ENCODE measurements around the gene SLC13A2. TPM values are rescaled to one million over a fixed set of nuclear protein-coding genes. Genes with fewer than 3 reads are reported as not detected.
"Not testable (repeated sequence)": the region's sequence is repeated elsewhere in the genome, so short reads cannot be mapped to it uniquely, and the experiment has no call there.

SLC13A2 gene, protein sequence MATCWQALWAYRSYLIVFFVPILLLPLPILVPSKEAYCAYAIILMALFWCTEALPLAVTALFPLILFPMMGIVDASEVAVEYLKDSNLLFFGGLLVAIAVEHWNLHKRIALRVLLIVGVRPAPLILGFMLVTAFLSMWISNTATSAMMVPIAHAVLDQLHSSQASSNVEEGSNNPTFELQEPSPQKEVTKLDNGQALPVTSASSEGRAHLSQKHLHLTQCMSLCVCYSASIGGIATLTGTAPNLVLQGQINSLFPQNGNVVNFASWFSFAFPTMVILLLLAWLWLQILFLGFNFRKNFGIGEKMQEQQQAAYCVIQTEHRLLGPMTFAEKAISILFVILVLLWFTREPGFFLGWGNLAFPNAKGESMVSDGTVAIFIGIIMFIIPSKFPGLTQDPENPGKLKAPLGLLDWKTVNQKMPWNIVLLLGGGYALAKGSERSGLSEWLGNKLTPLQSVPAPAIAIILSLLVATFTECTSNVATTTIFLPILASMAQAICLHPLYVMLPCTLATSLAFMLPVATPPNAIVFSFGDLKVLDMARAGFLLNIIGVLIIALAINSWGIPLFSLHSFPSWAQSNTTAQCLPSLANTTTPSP
- not detected for total RNA-seq

DNA sequence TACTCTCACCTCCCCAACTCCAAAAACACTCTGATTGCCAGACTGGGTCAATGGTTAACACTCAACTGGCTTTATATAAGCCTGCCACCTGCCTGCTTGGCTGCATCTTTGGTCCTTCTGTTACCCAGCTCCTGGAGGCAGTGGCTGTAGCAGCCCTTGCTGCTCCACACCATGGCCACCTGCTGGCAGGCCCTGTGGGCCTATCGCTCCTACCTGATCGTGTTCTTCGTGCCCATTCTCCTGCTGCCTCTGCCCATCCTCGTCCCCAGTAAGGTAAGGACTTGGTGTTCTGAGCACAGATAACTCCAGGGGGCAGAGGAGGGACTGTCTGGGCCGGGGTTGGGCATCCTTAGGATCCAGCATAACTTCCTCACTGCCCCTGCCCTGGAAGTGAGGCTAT, at the start of gene SLC13A2:
Gene SLC13A2 (plus strand): TSS at position 103 of the 400 bp plus-strand sequence. CDS start 69 bp downstream, at position 172.
- Histone ChIP-seq H3K4me3 (no peak within 1 kb of the TSS), H3K27ac (no peak within 1 kb of the TSS), H3K36me3 (no peaks in the 10 kb centered on the region), H3K9me3 (no peaks in the 10 kb centered on the region), H3K4me1 (no peaks in the 10 kb centered on the region), H3K27me3 (no peaks in the 10 kb centered on the region)
- intact Hi-C loops (cut with DNase I; ENCODE audit: low total_unique reads) = no loop called here
- DNase-seq = no peak
- no peak for TF ChIP-seq POLR2A (IDR thresholded peaks at IDR 0.05)
- TF ChIP-seq, protein P1, sequence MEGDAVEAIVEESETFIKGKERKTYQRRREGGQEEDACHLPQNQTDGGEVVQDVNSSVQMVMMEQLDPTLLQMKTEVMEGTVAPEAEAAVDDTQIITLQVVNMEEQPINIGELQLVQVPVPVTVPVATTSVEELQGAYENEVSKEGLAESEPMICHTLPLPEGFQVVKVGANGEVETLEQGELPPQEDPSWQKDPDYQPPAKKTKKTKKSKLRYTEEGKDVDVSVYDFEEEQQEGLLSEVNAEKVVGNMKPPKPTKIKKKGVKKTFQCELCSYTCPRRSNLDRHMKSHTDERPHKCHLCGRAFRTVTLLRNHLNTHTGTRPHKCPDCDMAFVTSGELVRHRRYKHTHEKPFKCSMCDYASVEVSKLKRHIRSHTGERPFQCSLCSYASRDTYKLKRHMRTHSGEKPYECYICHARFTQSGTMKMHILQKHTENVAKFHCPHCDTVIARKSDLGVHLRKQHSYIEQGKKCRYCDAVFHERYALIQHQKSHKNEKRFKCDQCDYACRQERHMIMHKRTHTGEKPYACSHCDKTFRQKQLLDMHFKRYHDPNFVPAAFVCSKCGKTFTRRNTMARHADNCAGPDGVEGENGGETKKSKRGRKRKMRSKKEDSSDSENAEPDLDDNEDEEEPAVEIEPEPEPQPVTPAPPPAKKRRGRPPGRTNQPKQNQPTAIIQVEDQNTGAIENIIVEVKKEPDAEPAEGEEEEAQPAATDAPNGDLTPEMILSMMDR (IDR thresholded peaks at IDR 0.05) = no peak

DNA sequence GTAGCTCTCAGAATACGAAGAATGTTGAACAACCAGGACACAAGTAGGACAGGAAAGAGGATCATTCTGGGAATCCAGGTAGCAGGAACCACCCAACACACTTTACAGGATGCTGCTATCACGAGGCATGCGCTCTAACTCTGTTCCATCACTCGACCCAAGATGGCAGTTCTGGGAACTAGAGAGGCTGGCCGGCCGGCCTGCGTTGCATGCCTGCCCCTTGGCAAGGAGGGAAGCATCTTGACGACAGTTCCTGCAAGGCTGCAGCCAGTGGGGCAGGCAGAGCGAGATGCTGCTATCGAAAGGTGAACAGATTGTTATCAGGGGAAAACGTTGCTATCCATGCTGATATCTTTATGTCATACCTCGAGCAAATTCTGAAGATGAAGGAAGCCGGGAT, 48.2 kb upstream of the SLC13A2 start:
- Histone ChIP-seq H3K36me3 (no peaks in the 10 kb centered on the region), H3K4me1 (no peaks in the 10 kb centered on the region), H3K4me3 (no peak overlapping the region), H3K27me3 (no peaks in the 10 kb centered on the region), H3K9me3 (no peaks in the 10 kb centered on the region), H3K27ac (no peak overlapping the region)
- TF ChIP-seq, protein P1 (IDR thresholded peaks at IDR 0.05) = no peak
- no peak for DNase-seq
- intact Hi-C loops (cut with DNase I; ENCODE audit: low total_unique reads) = no loop called here

DNA sequence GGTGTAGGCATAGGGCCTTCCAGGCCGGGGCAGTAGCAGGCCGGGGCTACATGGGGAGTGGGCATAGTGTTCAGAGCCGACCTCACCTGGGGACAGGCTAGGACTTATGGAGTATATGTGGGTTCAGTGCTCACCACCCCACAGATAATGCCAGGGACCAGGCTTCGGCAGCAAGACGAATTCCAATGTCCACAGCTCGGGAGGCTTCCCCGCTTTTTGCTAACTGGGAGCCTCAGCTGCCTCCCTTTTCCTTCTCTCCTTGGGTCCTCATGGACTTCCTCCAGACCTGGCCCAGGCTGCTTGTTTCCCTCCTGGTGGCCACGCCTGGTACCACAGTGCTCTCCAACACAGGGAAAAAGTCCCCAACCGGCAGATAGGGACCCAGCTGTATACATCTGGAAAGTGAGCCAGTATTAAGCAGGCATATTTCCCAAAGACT, 47.3 kb upstream of the SLC13A2 start:
- Histone ChIP-seq H3K27ac (no peak overlapping the region), H3K4me3 (no peak overlapping the region), H3K27me3 (no peaks in the 10 kb centered on the region), H3K36me3 (no peaks in the 10 kb centered on the region), H3K9me3 (no peaks in the 10 kb centered on the region), H3K4me1 (no peaks in the 10 kb centered on the region)
- intact Hi-C loops (cut with DNase I; ENCODE audit: low total_unique reads) = no loop called here
- DNase-seq = no peak
- TF ChIP-seq, protein P1 (IDR thresholded peaks at IDR 0.05) = peak in 1 of 4 experiments; percentile 7
- TF ChIP-seq POLR2A (IDR thresholded peaks at IDR 0.05) = no peak

DNA sequence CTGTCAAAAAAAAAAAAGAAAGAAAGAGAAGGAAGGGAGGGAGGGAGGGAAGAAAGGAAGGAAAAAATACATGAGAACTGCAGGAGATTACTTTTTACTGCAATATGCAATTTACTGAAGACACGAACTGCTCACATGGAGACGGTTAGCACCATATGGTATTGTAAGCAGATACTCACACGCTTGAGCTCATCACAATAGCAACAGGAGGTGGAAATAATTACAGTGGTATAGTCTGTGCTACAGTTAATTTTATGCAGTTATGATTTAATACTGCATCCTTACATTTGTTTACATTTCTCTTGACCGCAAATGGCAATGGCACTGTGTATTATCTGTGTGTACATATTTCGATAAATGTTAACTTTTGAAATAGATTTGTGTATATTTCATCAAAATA, 46.1 kb upstream of the SLC13A2 start:
- no peak for DNase-seq
- no peak for TF ChIP-seq POLR2A (IDR thresholded peaks at IDR 0.05)
- TF ChIP-seq, protein P1 (IDR thresholded peaks at IDR 0.05) = no peak
- intact Hi-C loops (cut with DNase I; ENCODE audit: low total_unique reads) = no loop called here
- Histone ChIP-seq H3K9me3 (no peaks in the 10 kb centered on the region), H3K36me3 (no peaks in the 10 kb centered on the region), H3K4me3 (no peak overlapping the region), H3K4me1 (no peaks in the 10 kb centered on the region), H3K27ac (no peak overlapping the region), H3K27me3 (no peaks in the 10 kb centered on the region)

DNA sequence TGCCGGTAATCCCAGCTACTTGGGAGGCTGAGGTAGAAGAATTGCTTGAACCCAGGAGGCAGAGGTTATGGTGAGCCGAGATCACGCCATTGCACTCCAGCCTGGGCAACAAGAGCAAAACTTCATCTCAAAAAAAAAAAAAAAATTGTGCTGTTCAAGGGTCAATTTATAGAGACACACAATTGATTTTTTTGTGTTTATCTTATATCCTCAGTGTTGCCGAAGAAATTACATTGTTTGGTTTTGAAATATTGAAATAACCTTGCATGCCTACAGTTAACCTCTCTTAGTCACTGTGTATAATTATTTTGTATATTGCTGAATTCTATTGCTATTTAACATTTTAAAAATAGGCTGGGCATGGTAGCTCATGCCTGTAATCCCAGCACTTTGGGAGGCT, 45.5 kb upstream of the SLC13A2 start:
- intact Hi-C loops (cut with DNase I; ENCODE audit: low total_unique reads); H3K27ac ChIP-seq; H3K4me1 ChIP-seq; H3K27me3 ChIP-seq; H3K36me3 ChIP-seq; H3K4me3 ChIP-seq; DNase-seq; H3K9me3 ChIP-seq: not testable (repeated sequence)

Data from uterus (tissue), 4 donors.